HEK293 (cell line): ENCODE results near the gene MYO1D.

Experiments
- CTCF ChIA-PET: fragments of 350-600 bp; formaldehyde crosslinking; extraction: SDS; loops from one replicate; lab custom pipeline; 2021; ENCODE audit warnings: antibody characterized with exemption; lab: Yijun Ruan, JAX
- POLR2A ChIA-PET: fragments of 300-600 bp; formaldehyde crosslinking; extraction: SDS; loops from one replicate; lab custom pipeline; 2020; ENCODE audit warnings: antibody characterized with exemption, inconsistent platforms; lab: Yijun Ruan, JAX
- H3K27ac ChIP-seq: fragments of 200-500 bp; sonication (Bioruptor generic); 2 replicates; pipeline ENCODE4 v1.5.1; 2014; ENCODE audit warnings: low read depth, low read length, control low read depth, inconsistent platforms; ENCODE audit errors: extremely low read depth
- H3K36me3 ChIP-seq, 2 experiments: fragments of 200-500 bp in 1 of 2; sonication (Bioruptor generic) in 1 of 2; 1 replicate in 1 of 2; 2 replicates in 1 of 2; pipeline ENCODE4 v1.5.1; 2014 to 2017; ENCODE audit warnings: inconsistent platforms in 2 of 2, low read length in 2 of 2; ENCODE audit not compliant: control insufficient read depth in 2 of 2, insufficient read depth in 1 of 2
- H3K4me1 ChIP-seq: fragments of 200-500 bp; sonication (Bioruptor generic); 2 replicates; pipeline ENCODE4 v1.5.1; 2014; ENCODE audit warnings: mild to moderate bottlenecking, low read length, inconsistent platforms; ENCODE audit not compliant: control insufficient read depth, insufficient read depth
- H3K4me3 ChIP-seq: 2 replicates; pipeline ENCODE4 v1.5.1; 2011; ENCODE audit warnings: low read depth, mild to moderate bottlenecking, control low read depth, low read length, moderate library complexity
- H3K9me3 ChIP-seq: fragments of 200-500 bp; sonication (Bioruptor generic); 2 replicates; pipeline ENCODE4 v1.5.1; 2014; ENCODE audit warnings: low read depth, low read length, inconsistent platforms; ENCODE audit not compliant: control insufficient read depth, insufficient read depth
- MZF1 ChIP-seq: fragments of 450-650 bp; formaldehyde crosslinking; IDR thresholded peaks from 2 replicates; pipeline ENCODE4 v1.5.1; 2017; ENCODE audit warnings: missing biosample characterization, missing genetic modification characterization, borderline replicate concordance
- OVOL3 ChIP-seq: fragments of 450-650 bp; formaldehyde crosslinking; IDR thresholded peaks from 2 replicates; pipeline ENCODE4 v1.5.1; 2016; ENCODE audit warnings: missing biosample characterization, missing genetic modification characterization
- RBAK ChIP-seq: fragments of 450-650 bp; formaldehyde crosslinking; IDR thresholded peaks from 2 replicates; pipeline ENCODE4 v1.5.1; 2016; ENCODE audit warnings: missing biosample characterization, missing genetic modification characterization
- SCRT1 ChIP-seq: fragments of 450-650 bp; formaldehyde crosslinking; IDR thresholded peaks from 2 replicates; pipeline ENCODE4 v1.5.1; 2016; ENCODE audit warnings: missing biosample characterization, missing genetic modification characterization, borderline replicate concordance
- SCRT2 ChIP-seq: fragments of 450-650 bp; formaldehyde crosslinking; IDR thresholded peaks from 2 replicates; pipeline ENCODE4 v1.5.1; 2016; ENCODE audit warnings: missing biosample characterization, missing genetic modification characterization
- ZBTB48 ChIP-seq: fragments of 450-650 bp; formaldehyde crosslinking; IDR thresholded peaks from 2 replicates; pipeline ENCODE4 v1.5.1; 2016; ENCODE audit warnings: missing biosample characterization, missing genetic modification characterization
- ZBTB8A ChIP-seq: fragments of 450-650 bp; formaldehyde crosslinking; IDR thresholded peaks from 2 replicates; pipeline ENCODE4 v1.5.1; 2016; ENCODE audit warnings: missing biosample characterization, missing genetic modification characterization
- ZFP37 ChIP-seq: fragments of 450-650 bp; formaldehyde crosslinking; IDR thresholded peaks from 2 replicates; pipeline ENCODE4 v1.5.1; 2016; ENCODE audit warnings: missing biosample characterization, missing genetic modification characterization
- ZNF155 ChIP-seq: fragments of 450-650 bp; formaldehyde crosslinking; IDR thresholded peaks from 2 replicates; pipeline ENCODE4 v1.5.1; 2016; ENCODE audit warnings: missing biosample characterization, missing genetic modification characterization
- ZNF239 ChIP-seq: fragments of 450-650 bp; formaldehyde crosslinking; IDR thresholded peaks from 2 replicates; pipeline ENCODE4 v1.5.1; 2016; ENCODE audit warnings: missing biosample characterization, missing genetic modification characterization
- ZNF335 ChIP-seq: fragments of 450-650 bp; formaldehyde crosslinking; conservative IDR thresholded peaks from 2 replicates; pipeline ENCODE4 v1.5.1; 2016; ENCODE audit warnings: missing biosample characterization, missing genetic modification characterization
- ZNF394 ChIP-seq: fragments of 450-650 bp; formaldehyde crosslinking; IDR thresholded peaks from 2 replicates; pipeline ENCODE4 v1.5.1; 2016; ENCODE audit warnings: missing biosample characterization, missing genetic modification characterization, mild to moderate bottlenecking, moderate library complexity, borderline replicate concordance
- ZNF423 ChIP-seq: fragments of 450-650 bp; formaldehyde crosslinking; IDR thresholded peaks from 2 replicates; pipeline ENCODE4 v1.5.1; 2016; ENCODE audit warnings: missing biosample characterization, missing genetic modification characterization
- ZNF48 ChIP-seq: fragments of 450-650 bp; formaldehyde crosslinking; IDR thresholded peaks from 2 replicates; pipeline ENCODE4 v1.5.1; 2016; ENCODE audit warnings: missing biosample characterization, missing genetic modification characterization
- ZNF571 ChIP-seq: fragments of 450-650 bp; formaldehyde crosslinking; IDR thresholded peaks from 2 replicates; pipeline ENCODE4 v1.5.0; 2017; ENCODE audit warnings: missing biosample characterization, missing genetic modification characterization
- ZNF600 ChIP-seq: fragments of 450-650 bp; formaldehyde crosslinking; IDR thresholded peaks from 2 replicates; pipeline ENCODE4 v1.5.1; 2016; ENCODE audit warnings: missing biosample characterization, missing genetic modification characterization
- ZNF658 ChIP-seq: fragments of 450-650 bp; formaldehyde crosslinking; IDR thresholded peaks from 2 replicates; pipeline ENCODE4; 2016; ENCODE audit warnings: missing biosample characterization, missing genetic modification characterization
- ZNF707 ChIP-seq: fragments of 450-650 bp; formaldehyde crosslinking; IDR thresholded peaks from 2 replicates; pipeline ENCODE4 v1.5.1; 2016; ENCODE audit warnings: missing biosample characterization, missing genetic modification characterization
- TF ChIP-seq, protein P1 (sequence below): fragments of 450-650 bp; formaldehyde crosslinking; IDR thresholded peaks from 2 replicates; pipeline ENCODE4 v1.5.1; 2016; ENCODE audit warnings: missing biosample characterization, missing genetic modification characterization
- TF ChIP-seq, protein P2 (sequence below): fragments of 450-650 bp; formaldehyde crosslinking; IDR thresholded peaks from 2 replicates; pipeline ENCODE4 v1.5.1; 2017; ENCODE audit warnings: missing biosample characterization, missing genetic modification characterization
- TF ChIP-seq, protein P3 (sequence below): fragments of 450-650 bp; formaldehyde crosslinking; IDR thresholded peaks from 2 replicates; pipeline ENCODE4 v1.5.1; 2016; ENCODE audit warnings: missing biosample characterization, missing genetic modification characterization
- TF ChIP-seq, protein P4 (sequence below): fragments of 450-650 bp; formaldehyde crosslinking; IDR thresholded peaks from 2 replicates; pipeline ENCODE4 v1.5.1; 2016; ENCODE audit warnings: missing biosample characterization, missing genetic modification characterization

Gene MYO1D

DNA sequence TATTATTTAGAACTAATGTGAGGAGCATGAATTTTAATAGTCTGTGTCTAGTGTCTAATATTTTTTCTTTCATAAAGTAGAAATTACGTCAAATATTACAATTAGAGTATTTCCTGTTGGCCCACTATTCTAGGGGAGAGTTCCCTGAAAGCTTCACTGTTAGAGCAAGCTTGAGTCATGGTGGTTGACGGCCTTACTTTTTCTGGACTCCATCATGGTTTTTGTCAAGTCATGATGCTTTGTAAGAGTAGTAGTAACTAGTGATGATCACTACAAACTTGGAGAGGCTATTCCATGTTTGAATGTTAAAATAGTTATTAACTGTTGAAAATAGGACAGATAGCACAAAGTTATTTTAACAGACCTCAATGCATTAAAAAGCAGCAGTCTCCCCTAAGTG is 431.0 kb downstream of the MYO1D start:
- peaks cover 44 to 49% of the 10 kb centered on the region in 2 experiments for H3K36me3 ChIP-seq
- TF ChIP-seq ZNF707 (tag by site-specific recombination): no peak
- TF ChIP-seq, protein P1, sequence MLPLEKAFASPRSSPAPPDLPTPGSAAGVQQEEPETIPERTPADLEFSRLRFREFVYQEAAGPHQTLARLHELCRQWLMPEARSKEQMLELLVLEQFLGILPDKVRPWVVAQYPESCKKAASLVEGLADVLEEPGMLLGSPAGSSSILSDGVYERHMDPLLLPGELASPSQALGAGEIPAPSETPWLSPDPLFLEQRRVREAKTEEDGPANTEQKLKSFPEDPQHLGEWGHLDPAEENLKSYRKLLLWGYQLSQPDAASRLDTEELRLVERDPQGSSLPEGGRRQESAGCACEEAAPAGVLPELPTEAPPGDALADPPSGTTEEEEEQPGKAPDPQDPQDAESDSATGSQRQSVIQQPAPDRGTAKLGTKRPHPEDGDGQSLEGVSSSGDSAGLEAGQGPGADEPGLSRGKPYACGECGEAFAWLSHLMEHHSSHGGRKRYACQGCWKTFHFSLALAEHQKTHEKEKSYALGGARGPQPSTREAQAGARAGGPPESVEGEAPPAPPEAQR (tag by site-specific recombination): no peak
- no peak overlapping the region for H3K27ac ChIP-seq

DNA sequence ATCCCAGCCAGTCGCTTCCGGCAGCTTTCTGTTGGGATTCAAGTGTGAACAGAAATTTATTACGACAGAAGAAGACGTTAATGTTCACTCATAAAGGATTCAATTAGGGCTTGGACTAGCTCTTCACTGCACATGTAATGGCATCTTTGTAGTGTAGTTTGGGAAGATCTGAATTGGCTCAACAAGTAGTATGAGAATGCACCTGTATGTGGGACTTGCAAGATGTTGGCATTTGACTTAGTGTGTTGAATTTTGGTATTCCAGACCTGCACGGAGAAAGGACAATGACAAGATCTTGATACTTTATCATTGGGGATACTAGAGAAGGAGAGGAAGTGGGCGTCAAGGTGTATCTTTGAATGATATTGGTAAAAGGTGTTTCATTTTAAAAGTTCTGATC is 431.4 kb downstream of the MYO1D start:
- POLR2A ChIA-PET: interaction anchor here (0.5 to 1.4 kb wide), 7 partner anchors 9 to 80 kb away, joined by 3 to 4 read pairs (median 3); partner anchors contain the start of gene CDK5R1
- no peak for TF ChIP-seq RBAK (tag by site-specific recombination)
- TF ChIP-seq OVOL3 (tag by site-specific recombination): no peak
- TF ChIP-seq ZNF571 (tag by site-specific recombination): no peak
- TF ChIP-seq SCRT2: peak; percentile 97
- no peak for TF ChIP-seq ZBTB8A (tag by site-specific recombination)
- no peak for TF ChIP-seq MZF1 (tag by site-specific recombination)
- TF ChIP-seq, protein P2, sequence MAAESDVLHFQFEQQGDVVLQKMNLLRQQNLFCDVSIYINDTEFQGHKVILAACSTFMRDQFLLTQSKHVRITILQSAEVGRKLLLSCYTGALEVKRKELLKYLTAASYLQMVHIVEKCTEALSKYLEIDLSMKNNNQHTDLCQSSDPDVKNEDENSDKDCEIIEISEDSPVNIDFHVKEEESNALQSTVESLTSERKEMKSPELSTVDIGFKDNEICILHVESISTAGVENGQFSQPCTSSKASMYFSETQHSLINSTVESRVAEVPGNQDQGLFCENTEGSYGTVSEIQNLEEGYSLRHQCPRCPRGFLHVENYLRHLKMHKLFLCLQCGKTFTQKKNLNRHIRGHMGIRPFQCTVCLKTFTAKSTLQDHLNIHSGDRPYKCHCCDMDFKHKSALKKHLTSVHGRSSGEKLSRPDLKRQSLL: no peak
- TF ChIP-seq SCRT1 (tag by site-specific recombination): peak; percentile 97
- TF ChIP-seq, all 188 proteins: peak for 2
- CTCF ChIA-PET: interaction anchor here (1.3 to 11.4 kb wide), 6 partner anchors 9 to 309 kb away, joined by 3 to 198 read pairs (median 8); no protein-coding TSS in a partner anchor
- H3K4me1 ChIP-seq: peaks cover 9% of the 10 kb centered on the region
- no peaks in the 10 kb centered on the region for H3K9me3 ChIP-seq
- peaks cover 39 to 44% of the 10 kb centered on the region in 2 experiments for H3K36me3 ChIP-seq
- H3K4me3 ChIP-seq: peak overlapping the region; percentile 94
- peak overlapping the region; percentile 92; the same call in 1 of the 2 replicates for H3K27ac ChIP-seq

More for the DNA sequence above, 431.0 kb downstream of the MYO1D start:
- ChIA-PET CTCF (interaction anchor here (1.3 to 11.4 kb wide), 2 partner anchors 17 to 38 kb away, joined by 3 to 198 read pairs; no protein-coding TSS in a partner anchor), POLR2A (interaction anchor here (1.0 kb wide), 1 partner anchor 15 kb away, joined by 3 read pairs; no protein-coding TSS in a partner anchor)
- H3K4me1 ChIP-seq: peaks cover 9% of the 10 kb centered on the region
- H3K4me3 ChIP-seq: peak overlapping the region; percentile 94
- no peaks in the 10 kb centered on the region for H3K9me3 ChIP-seq

DNA sequence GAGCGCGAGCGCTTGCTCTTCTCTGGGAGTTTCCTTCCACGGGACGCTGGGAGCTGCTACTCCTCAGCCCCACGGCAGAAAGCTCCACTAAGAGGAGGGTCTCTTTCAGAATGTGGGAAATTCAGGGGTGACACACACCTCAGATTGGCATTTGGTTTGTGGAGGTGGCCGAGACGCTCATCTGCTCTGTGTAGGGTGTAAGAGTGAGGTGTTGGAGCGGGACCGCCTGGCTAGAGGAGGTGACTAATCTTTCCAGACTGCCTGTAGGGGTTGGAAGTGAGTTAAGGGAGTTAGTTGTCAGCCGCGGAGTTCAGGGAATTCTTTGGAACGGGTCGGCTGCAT is 431.9 kb downstream of the MYO1D start:
- peak overlapping the region; percentile 94 for H3K4me3 ChIP-seq
- CTCF ChIA-PET: interaction anchor here (1.0 to 11.4 kb wide), 12 partner anchors 9 to 432 kb away, joined by 3 to 198 read pairs (median 6); partner anchors contain the start of gene MYO1D
- H3K36me3 ChIP-seq: peaks cover 35 to 40% of the 10 kb centered on the region in 2 experiments
- TF ChIP-seq ZNF600 (tag by site-specific recombination): peak; percentile 90
- no peak for TF ChIP-seq ZNF239 (tag by site-specific recombination)
- TF ChIP-seq ZBTB8A (tag by site-specific recombination): no peak
- TF ChIP-seq, protein P3, sequence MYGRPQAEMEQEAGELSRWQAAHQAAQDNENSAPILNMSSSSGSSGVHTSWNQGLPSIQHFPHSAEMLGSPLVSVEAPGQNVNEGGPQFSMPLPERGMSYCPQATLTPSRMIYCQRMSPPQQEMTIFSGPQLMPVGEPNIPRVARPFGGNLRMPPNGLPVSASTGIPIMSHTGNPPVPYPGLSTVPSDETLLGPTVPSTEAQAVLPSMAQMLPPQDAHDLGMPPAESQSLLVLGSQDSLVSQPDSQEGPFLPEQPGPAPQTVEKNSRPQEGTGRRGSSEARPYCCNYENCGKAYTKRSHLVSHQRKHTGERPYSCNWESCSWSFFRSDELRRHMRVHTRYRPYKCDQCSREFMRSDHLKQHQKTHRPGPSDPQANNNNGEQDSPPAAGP (tag by site-specific recombination): no peak
- TF ChIP-seq ZNF658: no peak
- TF ChIP-seq ZNF423 (tag by site-specific recombination): no peak
- TF ChIP-seq ZNF155: no peak
- TF ChIP-seq, protein P4, sequence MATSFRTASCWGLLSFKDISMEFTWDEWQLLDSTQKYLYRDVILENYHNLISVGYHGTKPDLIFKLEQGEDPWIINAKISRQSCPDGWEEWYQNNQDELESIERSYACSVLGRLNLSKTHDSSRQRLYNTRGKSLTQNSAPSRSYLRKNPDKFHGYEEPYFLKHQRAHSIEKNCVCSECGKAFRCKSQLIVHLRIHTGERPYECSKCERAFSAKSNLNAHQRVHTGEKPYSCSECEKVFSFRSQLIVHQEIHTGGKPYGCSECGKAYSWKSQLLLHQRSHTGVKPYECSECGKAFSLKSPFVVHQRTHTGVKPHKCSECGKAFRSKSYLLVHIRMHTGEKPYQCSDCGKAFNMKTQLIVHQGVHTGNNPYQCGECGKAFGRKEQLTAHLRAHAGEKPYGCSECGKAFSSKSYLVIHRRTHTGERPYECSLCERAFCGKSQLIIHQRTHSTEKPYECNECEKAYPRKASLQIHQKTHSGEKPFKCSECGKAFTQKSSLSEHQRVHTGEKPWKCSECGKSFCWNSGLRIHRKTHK (tag by site-specific recombination): no peak
- no peak for TF ChIP-seq ZNF48 (tag by site-specific recombination)
- TF ChIP-seq ZBTB48 (tag by site-specific recombination): peak; percentile 14; the same call in 1 of the 2 replicates
- TF ChIP-seq, protein P2: peak; percentile 25; the same call in 1 of the 2 replicates
- peak; percentile 29; the same call in 1 of the 2 replicates for TF ChIP-seq ZNF394 (tag by site-specific recombination)
- peak; percentile 60 for TF ChIP-seq ZNF335 (tag by site-specific recombination)
- no peak for TF ChIP-seq ZFP37 (tag by site-specific recombination)
- peaks cover 9% of the 10 kb centered on the region for H3K4me1 ChIP-seq
- POLR2A ChIA-PET: interaction anchor here (0.5 to 1.5 kb wide), 9 partner anchors 10 to 79 kb away, joined by 3 to 6 read pairs (median 3); partner anchors contain the start of gene CDK5R1
- H3K27ac ChIP-seq: peak overlapping the region; percentile 92
- no peaks in the 10 kb centered on the region for H3K9me3 ChIP-seq
